HG03575 (cell line): ENCODE data around the gene ST8SIA1.

Source experiments
- ATAC-seq: cut with Tn5 transposase; IDR thresholded peaks from one replicate; pipeline ENCODE4 v1.9.1; 2021; ENCODE audit not compliant: unreplicated experiment, insufficient number of reproducible peaks, low FRiP score; ENCODE audit errors: extremely low read depth

ST8SIA1 gene

GRCh38 chr12:22287776-22288621 is 46.5 kb downstream of the ST8SIA1 start:
- ATAC-seq: no peak

- no peak for ATAC-seq
Measured at GRCh38 chr12:22287101-22287500, 47.4 kb downstream of the ST8SIA1 start.

- ATAC-seq: no peak
Measured at GRCh38 chr12:22286569-22286968, 47.9 kb downstream of the ST8SIA1 start.

- no peak for ATAC-seq
Measured at GRCh38 chr12:22285846-22286245, 48.7 kb downstream of the ST8SIA1 start.

- no peak for ATAC-seq
Measured at GRCh38 chr12:22284871-22285270, 49.6 kb downstream of the ST8SIA1 start.

GRCh38 chr12:22283508-22283907 is 51.0 kb downstream of the ST8SIA1 start:
- ATAC-seq: no peak

- no peak for ATAC-seq
Measured at GRCh38 chr12:22283006-22283506, 51.5 kb downstream of the ST8SIA1 start.

GRCh38 chr12:22282283-22282682 is 52.2 kb downstream of the ST8SIA1 start:
- no peak for ATAC-seq

- no peak for ATAC-seq
Measured at GRCh38 chr12:22276867-22277266, 57.6 kb downstream of the ST8SIA1 start.

- no peak for ATAC-seq
Measured at GRCh38 chr12:22276313-22276712, 58.2 kb downstream of the ST8SIA1 start.

GRCh38 chr12:22275843-22276242 is 58.7 kb downstream of the ST8SIA1 start:
- no peak for ATAC-seq

- no peak for ATAC-seq
Measured at GRCh38 chr12:22272335-22273151, 62.0 kb downstream of the ST8SIA1 start.

GRCh38 chr12:22271023-22271422 is 63.5 kb downstream of the ST8SIA1 start:
- ATAC-seq: no peak

- no peak for ATAC-seq
Measured at GRCh38 chr12:22268973-22269372, 65.5 kb downstream of the ST8SIA1 start.

GRCh38 chr12:22268406-22268805 is 66.1 kb downstream of the ST8SIA1 start:
- no peak for ATAC-seq

GRCh38 chr12:22266101-22266500 is 68.4 kb downstream of the ST8SIA1 start:
- ATAC-seq: no peak

- ATAC-seq: no peak
Measured at GRCh38 chr12:22264380-22264779, 70.1 kb downstream of the ST8SIA1 start.

GRCh38 chr12:22262309-22262708 is 72.2 kb downstream of the ST8SIA1 start:
- no peak for ATAC-seq

- ATAC-seq: no peak
Measured at GRCh38 chr12:22257100-22257499, 77.4 kb downstream of the ST8SIA1 start.

GRCh38 chr12:22256605-22257004 is 77.9 kb downstream of the ST8SIA1 start:
- ATAC-seq: no peak
